Measurements from ENCODE around the gene GLI3.

GLI3 gene

GRCh38 chr7:41956705-41957104 lies 280.3 kb downstream of the GLI3 start:
- TF ChIP-seq ZSCAN30 (tag by site-specific recombination; IDR thresholded peaks at IDR 0.05) (no peak), ZNF133 (tag by site-specific recombination; IDR thresholded peaks at IDR 0.05) (no peak)
- CTCF ChIA-PET = interaction anchor here (1.2 to 2.8 kb wide), 3 partner anchors 16 to 23 kb away, joined by 5 to 14 read pairs (median 9); no protein-coding TSS in a partner anchor
- Histone ChIP-seq H3K36me3 (ENCODE audit: control insufficient read depth in 2 of 2, insufficient read depth in 1 of 2, low read length in 2 of 2) (no peaks in the 10 kb centered on the region; a peak in 1 of 3 replicates), H3K27ac (ENCODE audit: extremely low read depth, low read depth, low read length) (no peak overlapping the region), H3K4me3 (ENCODE audit: low read depth, low read length) (no peak overlapping the region), H3K4me1 (ENCODE audit: control insufficient read depth, insufficient read depth, low read length) (peaks cover 11% of the 10 kb centered on the region; the same call in 1 of the 2 replicates), H3K9me3 (ENCODE audit: control insufficient read depth, insufficient read depth, low read depth, low read length) (no peaks in the 10 kb centered on the region)
- POLR2A ChIA-PET = no interaction called here

GRCh38 chr7:41955893-41956675 lies 280.9 kb downstream of the GLI3 start:
- no peak overlapping the region for H3K4me3 ChIP-seq (ENCODE audit: low read depth, low read length)
- POLR2A ChIA-PET = no interaction called here
- no peaks in the 10 kb centered on the region for H3K9me3 ChIP-seq (ENCODE audit: control insufficient read depth, insufficient read depth, low read depth, low read length)
- peak overlapping the region; percentile 19; the same call in 1 of the 2 replicates for H3K27ac ChIP-seq (ENCODE audit: extremely low read depth, low read depth, low read length)
- no peaks in the 10 kb centered on the region for H3K36me3 ChIP-seq (ENCODE audit: control insufficient read depth in 2 of 2, insufficient read depth in 1 of 2, low read length in 2 of 2)
- peaks cover 11% of the 10 kb centered on the region; the same call in 1 of the 2 replicates for H3K4me1 ChIP-seq (ENCODE audit: control insufficient read depth, insufficient read depth, low read length)
- CTCF ChIA-PET = interaction anchor here (1.2 to 2.8 kb wide), 6 partner anchors 13 to 363 kb away, joined by 3 to 17 read pairs (median 12); no protein-coding TSS in a partner anchor
- TF ChIP-seq ZNF23 (tag by site-specific recombination; IDR thresholded peaks at IDR 0.05; ENCODE audit: borderline replicate concordance) (no peak), ZBTB48 (tag by site-specific recombination; IDR thresholded peaks at IDR 0.05) (0 out of 2 replicates have a peak, but pooled peaks have one; percentile 28), FEZF1 (tag by site-specific recombination; IDR thresholded peaks at IDR 0.05) (peak; percentile 73), ZNF670 (tag by site-specific recombination; IDR thresholded peaks at IDR 0.05; ENCODE audit: low read depth) (no peak), ZNF18 (tag by site-specific recombination; IDR thresholded peaks at IDR 0.05) (peak; percentile 87), ZNF843 (tag by site-specific recombination; IDR thresholded peaks at IDR 0.05) (no peak), GLIS2 (tag by site-specific recombination; IDR thresholded peaks at IDR 0.05) (0 out of 2 replicates have a peak, but pooled peaks have one; percentile 44), PRDM6 (tag by site-specific recombination; IDR thresholded peaks at IDR 0.05) (no peak), ZNF223 (tag by site-specific recombination; IDR thresholded peaks at IDR 0.05) (no peak), ZNF280D (tag by site-specific recombination; IDR thresholded peaks at IDR 0.05) (no peak), ZNF513 (tag by site-specific recombination; IDR thresholded peaks at IDR 0.05) (no peak), ZNF548 (tag by site-specific recombination; IDR thresholded peaks at IDR 0.05) (no peak), WT1 (tag by site-specific recombination; IDR thresholded peaks at IDR 0.05) (peak; percentile 91), KLF8 (tag by site-specific recombination; IDR thresholded peaks at IDR 0.05) (no peak), ZNF280C (tag by site-specific recombination; IDR thresholded peaks at IDR 0.05) (no peak), ZNF449 (tag by site-specific recombination; IDR thresholded peaks at IDR 0.05) (peak; percentile 68), ZBTB20 (tag by site-specific recombination; IDR thresholded peaks at IDR 0.05) (0 out of 2 replicates have a peak, but pooled peaks have one; percentile 46), YY1 (tag by site-specific recombination; IDR thresholded peaks at IDR 0.05) (no peak)
